Measurements from ENCODE around the gene XPO5. TPM values are rescaled to one million over a fixed set of nuclear protein-coding genes. Genes with fewer than 3 reads are reported as not detected.

Gene XPO5
- total and polyA plus RNA-seq, 9 of the 15 experiments (the other 6 are each of a cell fraction or from before 2014, with no cell fraction given) = 36.0 to 170 (median 99.1) TPM

DNA sequence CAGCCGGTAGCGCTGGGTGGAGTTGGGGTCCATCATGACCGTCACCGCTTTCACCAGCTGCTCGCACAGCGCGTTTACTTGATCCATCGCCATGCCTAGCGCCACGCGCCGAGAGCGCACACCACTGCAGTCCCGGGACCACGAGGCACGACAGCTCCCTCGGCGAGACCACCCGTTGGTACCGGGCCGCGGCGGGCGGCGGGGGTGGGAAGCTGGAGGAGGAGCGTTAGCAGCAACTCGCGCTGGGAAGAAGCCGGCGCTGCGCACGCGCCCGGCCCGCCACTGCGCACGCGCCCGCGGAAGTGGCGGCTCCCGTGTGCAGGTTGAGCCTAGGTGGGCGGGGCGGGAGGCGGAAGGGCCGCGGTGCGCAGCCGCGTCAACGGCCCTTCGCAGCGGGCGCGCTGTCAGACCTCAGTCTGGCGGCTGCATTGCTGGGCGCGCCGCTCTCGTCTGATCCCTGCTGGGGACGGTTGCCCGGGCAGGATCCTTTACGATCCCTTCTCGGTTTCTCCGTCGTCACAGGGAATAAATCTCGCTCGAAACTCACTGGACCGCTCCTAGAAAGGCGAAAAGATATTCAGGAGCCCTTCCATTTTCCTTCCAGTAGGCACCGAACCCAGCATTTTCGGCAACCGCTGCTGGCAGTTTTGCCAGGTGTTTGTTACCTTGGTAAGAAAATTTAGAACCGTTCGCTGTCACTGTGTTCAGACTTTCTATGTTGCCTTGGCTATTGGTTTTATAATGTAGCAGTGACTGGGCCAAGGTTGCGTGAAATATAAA, at the start of gene XPO5, which contains the start of gene POLH (continued):
- TF ChIP-seq SMAD1 (IDR thresholded peaks at IDR 0.05; ENCODE audit: low read depth, low read length, partially characterized antibody) = no peak
- TF ChIP-seq NR2C2 (CRISPR knock-in tag; IDR thresholded peaks at IDR 0.05) = peak; percentile 81; the same call in 1 of the 2 replicates
- TF ChIP-seq NR2C2 (tag; IDR thresholded peaks at IDR 0.05) = no peak
- peak in 1 of 2 experiments; percentile 67; a peak in 1 of 4 replicates for TF ChIP-seq RCOR1 (IDR thresholded peaks at IDR 0.05; ENCODE audit: borderline replicate concordance in 1 of 2, low read depth in 2 of 2, low read length in 2 of 2)
- TF ChIP-seq, protein P1, sequence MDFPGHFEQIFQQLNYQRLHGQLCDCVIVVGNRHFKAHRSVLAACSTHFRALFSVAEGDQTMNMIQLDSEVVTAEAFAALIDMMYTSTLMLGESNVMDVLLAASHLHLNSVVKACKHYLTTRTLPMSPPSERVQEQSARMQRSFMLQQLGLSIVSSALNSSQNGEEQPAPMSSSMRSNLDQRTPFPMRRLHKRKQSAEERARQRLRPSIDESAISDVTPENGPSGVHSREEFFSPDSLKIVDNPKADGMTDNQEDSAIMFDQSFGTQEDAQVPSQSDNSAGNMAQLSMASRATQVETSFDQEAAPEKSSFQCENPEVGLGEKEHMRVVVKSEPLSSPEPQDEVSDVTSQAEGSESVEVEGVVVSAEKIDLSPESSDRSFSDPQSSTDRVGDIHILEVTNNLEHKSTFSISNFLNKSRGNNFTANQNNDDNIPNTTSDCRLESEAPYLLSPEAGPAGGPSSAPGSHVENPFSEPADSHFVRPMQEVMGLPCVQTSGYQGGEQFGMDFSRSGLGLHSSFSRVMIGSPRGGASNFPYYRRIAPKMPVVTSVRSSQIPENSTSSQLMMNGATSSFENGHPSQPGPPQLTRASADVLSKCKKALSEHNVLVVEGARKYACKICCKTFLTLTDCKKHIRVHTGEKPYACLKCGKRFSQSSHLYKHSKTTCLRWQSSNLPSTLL (IDR thresholded peaks at IDR 0.05) = 0 out of 2 replicates have a peak, but pooled peaks have one; percentile 21
- TF ChIP-seq NRF1 (conservative IDR thresholded peaks at IDR 0.05 in 1 of 2, IDR thresholded peaks at IDR 0.05 in 1 of 2) = peak; percentile 100
- TF ChIP-seq, protein P2, sequence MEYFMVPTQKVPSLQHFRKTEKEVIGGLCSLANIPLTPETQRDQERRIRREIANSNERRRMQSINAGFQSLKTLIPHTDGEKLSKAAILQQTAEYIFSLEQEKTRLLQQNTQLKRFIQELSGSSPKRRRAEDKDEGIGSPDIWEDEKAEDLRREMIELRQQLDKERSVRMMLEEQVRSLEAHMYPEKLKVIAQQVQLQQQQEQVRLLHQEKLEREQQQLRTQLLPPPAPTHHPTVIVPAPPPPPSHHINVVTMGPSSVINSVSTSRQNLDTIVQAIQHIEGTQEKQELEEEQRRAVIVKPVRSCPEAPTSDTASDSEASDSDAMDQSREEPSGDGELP (CRISPR knock-in tag; IDR thresholded peaks at IDR 0.05; ENCODE audit: borderline replicate concordance) = peak; percentile 95
- TF ChIP-seq CHD1 (IDR thresholded peaks at IDR 0.05; ENCODE audit: low read length) = peak; percentile 79
- TF ChIP-seq SPI1 (IDR thresholded peaks at IDR 0.05; ENCODE audit: borderline replicate concordance, low read depth, low read length) = peak; percentile 32; the same call in 1 of the 2 replicates
- TF ChIP-seq, protein P3, sequence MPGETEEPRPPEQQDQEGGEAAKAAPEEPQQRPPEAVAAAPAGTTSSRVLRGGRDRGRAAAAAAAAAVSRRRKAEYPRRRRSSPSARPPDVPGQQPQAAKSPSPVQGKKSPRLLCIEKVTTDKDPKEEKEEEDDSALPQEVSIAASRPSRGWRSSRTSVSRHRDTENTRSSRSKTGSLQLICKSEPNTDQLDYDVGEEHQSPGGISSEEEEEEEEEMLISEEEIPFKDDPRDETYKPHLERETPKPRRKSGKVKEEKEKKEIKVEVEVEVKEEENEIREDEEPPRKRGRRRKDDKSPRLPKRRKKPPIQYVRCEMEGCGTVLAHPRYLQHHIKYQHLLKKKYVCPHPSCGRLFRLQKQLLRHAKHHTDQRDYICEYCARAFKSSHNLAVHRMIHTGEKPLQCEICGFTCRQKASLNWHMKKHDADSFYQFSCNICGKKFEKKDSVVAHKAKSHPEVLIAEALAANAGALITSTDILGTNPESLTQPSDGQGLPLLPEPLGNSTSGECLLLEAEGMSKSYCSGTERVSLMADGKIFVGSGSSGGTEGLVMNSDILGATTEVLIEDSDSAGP (CRISPR knock-in tag; IDR thresholded peaks at IDR 0.05) = 0 out of 2 replicates have a peak, but pooled peaks have one; percentile 8
- peak; percentile 22 for TF ChIP-seq PHF20 (IDR thresholded peaks at IDR 0.05; ENCODE audit: partially characterized antibody)
- TF ChIP-seq, protein P4, sequence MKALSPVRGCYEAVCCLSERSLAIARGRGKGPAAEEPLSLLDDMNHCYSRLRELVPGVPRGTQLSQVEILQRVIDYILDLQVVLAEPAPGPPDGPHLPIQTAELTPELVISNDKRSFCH (CRISPR knock-in tag; IDR thresholded peaks at IDR 0.05) = no peak
- TF ChIP-seq, protein P4 (tag; IDR thresholded peaks at IDR 0.05) = 0 out of 2 replicates have a peak, but pooled peaks have one; percentile 9
- TF ChIP-seq TCF7L2 (IDR thresholded peaks at IDR 0.05; ENCODE audit: low read depth, low read length) = 0 out of 2 replicates have a peak, but pooled peaks have one; percentile 10
- peak; percentile 93 for TF ChIP-seq POLR2B (IDR thresholded peaks at IDR 0.05; ENCODE audit: low read depth, partially characterized antibody)
- 0 out of 2 replicates have a peak, but pooled peaks have one; percentile 51 for TF ChIP-seq ZNF143 (CRISPR knock-in tag; IDR thresholded peaks at IDR 0.05)
- TF ChIP-seq, protein P5, sequence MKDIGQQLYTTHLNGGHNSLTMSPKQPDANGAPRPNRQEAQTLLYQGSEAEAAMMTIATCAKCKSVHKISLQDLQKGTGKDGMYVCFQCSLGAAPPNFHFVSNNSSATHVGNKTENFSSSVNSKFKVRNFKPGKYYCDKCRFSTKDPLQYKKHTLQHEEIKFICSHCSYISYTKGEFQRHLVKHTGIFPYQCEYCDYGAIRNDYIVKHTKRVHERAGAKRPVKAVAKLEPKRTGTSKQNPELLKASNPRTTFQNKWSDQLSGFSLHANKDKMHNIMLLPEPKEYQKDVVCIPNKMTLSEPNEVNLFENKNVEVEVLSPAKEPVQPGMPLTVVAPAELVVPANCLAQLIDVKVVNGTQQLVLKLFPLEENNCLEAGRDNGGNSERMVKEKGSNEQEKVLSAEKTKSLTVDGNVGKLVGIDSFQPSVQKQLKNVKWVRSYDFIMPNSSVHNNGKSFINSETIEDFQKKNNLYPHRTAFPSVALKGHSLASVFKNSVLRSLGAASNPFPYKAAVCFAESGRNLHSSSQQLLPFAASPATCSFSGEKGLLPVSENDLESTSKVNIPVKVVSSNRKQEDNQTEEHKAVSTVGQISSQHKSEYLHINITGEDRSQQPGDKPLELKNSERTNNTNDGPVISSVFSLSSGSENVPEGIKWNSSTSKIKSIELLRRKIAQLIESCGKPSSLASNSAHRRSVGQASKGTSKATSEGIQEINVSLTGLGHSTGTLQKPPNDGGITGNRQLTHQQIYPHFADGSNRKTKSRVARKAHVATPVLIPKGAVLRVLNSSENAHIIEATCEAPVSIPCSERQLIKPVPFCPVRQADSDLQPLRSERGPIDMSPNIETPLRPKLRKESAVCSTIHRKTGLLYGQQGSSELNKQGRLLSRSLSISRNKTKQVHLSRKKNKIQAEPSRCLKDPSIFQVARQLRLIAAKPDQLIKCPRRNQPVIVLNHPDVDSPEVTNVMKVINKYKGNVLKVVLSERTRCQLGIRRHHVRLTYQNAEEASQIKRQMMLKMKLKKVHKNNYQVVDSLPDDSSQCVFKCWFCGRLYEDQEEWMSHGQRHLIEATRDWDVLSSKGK (CRISPR knock-in tag; IDR thresholded peaks at IDR 0.05) = no peak
- TF ChIP-seq ZNF445 (CRISPR knock-in tag; IDR thresholded peaks at IDR 0.05; ENCODE audit: low read depth) = peak; percentile 50; the same call in 1 of the 2 replicates
